AG04449 (cell line): ENCODE results near the gene CYTH2.

Experiments
- CTCF ChIA-PET: fragments of 350-600 bp; formaldehyde crosslinking; extraction: SDS; loops from one replicate; lab custom pipeline; 2021; ENCODE audit warnings: antibody characterized with exemption; lab: Yijun Ruan, JAX
- POLR2A ChIA-PET: fragments of 400-600, 350-600 bp; formaldehyde crosslinking; extraction: SDS; loops from one replicate; lab custom pipeline; 2020; ENCODE audit warnings: antibody characterized with exemption, inconsistent platforms; lab: Yijun Ruan, JAX
- DNase-seq: peaks from one replicate; pipeline ENCODE4 v3.0.0-alpha.2; 2010; ENCODE audit warnings: low read depth, low spot score
- H3K4me3 ChIP-seq: 2 replicates; pipeline ENCODE4 v1.5.1; 2011; ENCODE audit warnings: low read depth, mild to moderate bottlenecking, control low read depth, low read length
- TF ChIP-seq, protein P1 (sequence below): IDR thresholded peaks from one replicate; pipeline ENCODE4 v1.5.1; 2011; ENCODE audit warnings: mild to moderate bottlenecking, moderate library complexity, low read length, control low read depth, inconsistent platforms; ENCODE audit not compliant: insufficient read depth; ENCODE audit errors: missing control alignments

Gene CYTH2

DNA sequence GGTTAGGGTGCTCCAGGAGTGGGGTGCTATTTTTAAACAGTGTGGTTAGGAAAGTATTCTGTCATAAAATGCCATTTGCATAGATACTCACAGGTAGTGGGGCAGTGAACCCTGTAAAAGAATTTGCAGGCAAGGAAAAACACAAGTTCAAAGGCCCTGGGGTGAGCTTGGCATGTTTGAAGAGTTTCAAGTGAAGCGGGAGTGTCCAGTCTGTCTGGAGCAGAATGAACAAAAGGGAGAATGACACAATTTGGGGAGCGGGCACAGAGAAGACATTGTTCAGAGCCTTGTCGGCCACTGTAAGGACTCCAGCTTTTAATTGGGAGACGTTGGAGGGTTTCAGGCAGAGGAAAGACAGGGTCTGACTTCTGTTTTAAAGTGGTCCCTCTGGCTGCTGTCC is 20.6 kb upstream of the CYTH2 start:
- no peak overlapping the region for H3K4me3 ChIP-seq
- POLR2A ChIA-PET = no interaction called here
- no peak for DNase-seq
- CTCF ChIA-PET = interaction anchor here (0.6 to 2.2 kb wide), 4 partner anchors 10 to 480 kb away, joined by 3 to 8 read pairs (median 4); partner anchors contain the start of genes GRIN2D and KDELR1
- TF ChIP-seq, protein P1, sequence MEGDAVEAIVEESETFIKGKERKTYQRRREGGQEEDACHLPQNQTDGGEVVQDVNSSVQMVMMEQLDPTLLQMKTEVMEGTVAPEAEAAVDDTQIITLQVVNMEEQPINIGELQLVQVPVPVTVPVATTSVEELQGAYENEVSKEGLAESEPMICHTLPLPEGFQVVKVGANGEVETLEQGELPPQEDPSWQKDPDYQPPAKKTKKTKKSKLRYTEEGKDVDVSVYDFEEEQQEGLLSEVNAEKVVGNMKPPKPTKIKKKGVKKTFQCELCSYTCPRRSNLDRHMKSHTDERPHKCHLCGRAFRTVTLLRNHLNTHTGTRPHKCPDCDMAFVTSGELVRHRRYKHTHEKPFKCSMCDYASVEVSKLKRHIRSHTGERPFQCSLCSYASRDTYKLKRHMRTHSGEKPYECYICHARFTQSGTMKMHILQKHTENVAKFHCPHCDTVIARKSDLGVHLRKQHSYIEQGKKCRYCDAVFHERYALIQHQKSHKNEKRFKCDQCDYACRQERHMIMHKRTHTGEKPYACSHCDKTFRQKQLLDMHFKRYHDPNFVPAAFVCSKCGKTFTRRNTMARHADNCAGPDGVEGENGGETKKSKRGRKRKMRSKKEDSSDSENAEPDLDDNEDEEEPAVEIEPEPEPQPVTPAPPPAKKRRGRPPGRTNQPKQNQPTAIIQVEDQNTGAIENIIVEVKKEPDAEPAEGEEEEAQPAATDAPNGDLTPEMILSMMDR = no peak

- ChIA-PET CTCF (no interaction called here), POLR2A (no interaction called here)
Observed at GRCh38 chr19:48450441-48450840, 18.7 kb upstream of the CYTH2 start.

DNA sequence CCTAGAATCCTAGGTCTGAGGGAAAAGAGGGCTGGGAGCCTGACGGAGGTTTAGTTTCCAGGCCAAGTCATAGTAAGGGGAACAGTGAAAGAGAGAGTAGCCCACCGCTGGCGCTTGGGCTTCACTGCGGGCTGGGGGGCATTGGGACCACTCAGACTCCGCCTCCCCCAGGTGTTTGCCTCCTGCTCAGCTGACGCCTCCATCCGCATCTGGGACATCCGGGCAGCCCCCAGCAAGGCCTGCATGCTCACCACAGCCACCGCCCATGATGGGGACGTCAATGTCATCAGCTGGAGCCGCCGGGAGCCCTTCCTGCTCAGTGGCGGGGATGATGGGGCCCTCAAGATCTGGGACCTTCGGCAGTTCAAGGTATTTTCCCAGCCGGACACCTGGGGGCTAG is 18.3 kb upstream of the CYTH2 start:
- no peak overlapping the region for H3K4me3 ChIP-seq
- POLR2A ChIA-PET = no interaction called here
- no peak for DNase-seq
- CTCF ChIA-PET = interaction anchor here (0.9 to 1.1 kb wide), 2 partner anchors 60 to 133 kb away, joined by 3 to 5 read pairs; partner anchors contain the start of gene KDELR1
- TF ChIP-seq, protein P1 = no peak

More at GRCh38 chr19:48450441-48450840, 18.7 kb upstream of the CYTH2 start:
- TF ChIP-seq, protein P1 = no peak
- DNase-seq = no peak
- no peak overlapping the region for H3K4me3 ChIP-seq

GRCh38 chr19:48451624-48452023 is 17.5 kb upstream of the CYTH2 start:
- TF ChIP-seq, protein P1 = no peak
- CTCF ChIA-PET = interaction anchor here (0.9 to 1.1 kb wide), 2 partner anchors 60 to 132 kb away, joined by 3 to 5 read pairs; partner anchors contain the start of gene KDELR1
- H3K4me3 ChIP-seq = no peak overlapping the region
- POLR2A ChIA-PET = no interaction called here
- DNase-seq = no peak

GRCh38 chr19:48452289-48453190 is 16.6 kb upstream of the CYTH2 start:
- POLR2A ChIA-PET = no interaction called here
- TF ChIP-seq, protein P1 = no peak
- H3K4me3 ChIP-seq = no peak overlapping the region
- DNase-seq = no peak
- CTCF ChIA-PET = no interaction called here

DNA sequence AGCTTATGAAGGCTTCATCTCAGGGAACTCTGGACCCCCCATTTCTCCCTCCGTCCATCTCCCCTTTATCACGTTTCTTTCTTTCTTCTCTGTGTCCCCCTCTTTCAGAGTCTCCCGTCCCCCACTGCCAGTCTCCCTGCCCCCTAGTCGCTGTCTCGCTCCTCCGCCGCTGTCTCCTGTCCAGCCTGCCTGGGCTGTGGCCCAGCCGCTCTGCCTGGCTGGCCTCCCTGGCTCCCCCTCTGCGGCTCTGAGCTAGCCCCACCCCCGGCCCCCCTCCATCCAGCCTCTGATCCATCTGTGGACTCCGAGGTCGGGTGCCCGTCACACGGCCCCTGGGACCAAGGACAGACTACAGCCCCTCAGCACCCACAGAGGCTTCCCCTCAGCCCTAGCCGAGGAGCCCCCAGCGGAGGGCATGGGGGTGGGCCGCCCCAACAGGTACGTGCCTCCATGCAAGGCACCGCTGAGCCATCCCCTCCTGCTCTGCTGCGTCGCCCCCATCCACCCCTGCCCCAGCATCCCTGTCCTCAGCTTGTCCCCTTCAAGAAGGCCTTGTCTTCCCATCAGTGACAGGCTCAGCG is 14.9 kb upstream of the CYTH2 start:
- CTCF ChIA-PET = no interaction called here
- DNase-seq = no peak
- H3K4me3 ChIP-seq = no peak overlapping the region
- POLR2A ChIA-PET = no interaction called here
- TF ChIP-seq, protein P1 = no peak
